Measurements from ENCODE around the gene KAT14.

GRCh38 chr20:18223409-18223808, 85.7 kb downstream of the KAT14 start:
- TF ChIP-seq CTCF (IDR thresholded peaks at IDR 0.05) = no peak
- TF ChIP-seq EP300 (IDR thresholded peaks at IDR 0.05; ENCODE audit: low read depth) = no peak
